GM12891 (cell line): ENCODE data around the gene EPG5.

ENCODE experiments used
- POLR2A ChIP-seq: IDR thresholded peaks from 2 replicates; pipeline ENCODE4 v1.6.1; 2011; ENCODE audit warnings: low read depth, low read length, control low read depth
- POLR2AphosphoS5 ChIP-seq: IDR thresholded peaks from 2 replicates; pipeline ENCODE4 v1.6.1; 2011; ENCODE audit warnings: low read depth, low read length, control low read depth
- POU2F2 ChIP-seq: IDR thresholded peaks from 2 replicates; pipeline ENCODE4 v1.6.1; 2011; ENCODE audit warnings: low read depth, mild to moderate bottlenecking, control low read depth, low read length, moderate library complexity
- TAF1 ChIP-seq: IDR thresholded peaks from 2 replicates; pipeline ENCODE4 v1.6.1; 2011; ENCODE audit warnings: low read depth, low read length, control low read depth

- TF ChIP-seq TAF1 (no peak), POLR2AphosphoS5 (no peak), POLR2A (no peak), POU2F2 (no peak)
These were observed 43.5 kb upstream of the EPG5 start for GRCh38 chr18:46010676-46011075.
